D721Med (cell line): Measurements from ENCODE around the gene TASOR2.

Experiments used
- DNase-seq: peaks from one replicate; pipeline ENCODE4 v3.0.0; 2011; ENCODE audit warnings: low spot score; ENCODE audit not compliant: insufficient read length
- FAIRE-seq: peaks from 2 replicates; lab custom pipeline; 2011; peaks lifted over from hg19 to GRCh38; lab: Jason Lieb, UNC
- TF ChIP-seq, protein P1 (sequence below): IDR thresholded peaks from 2 replicates; pipeline ENCODE4 v1.5.1; 2012; ENCODE audit warnings: mild to moderate bottlenecking, control low read depth; ENCODE audit not compliant: insufficient read depth; ENCODE audit errors: missing control alignments

TASOR2 gene

GRCh38 chr10:5641501-5641900, 43.1 kb upstream of the TASOR2 start:
- FAIRE-seq (no peak), DNase-seq (no peak)
- TF ChIP-seq, protein P1, sequence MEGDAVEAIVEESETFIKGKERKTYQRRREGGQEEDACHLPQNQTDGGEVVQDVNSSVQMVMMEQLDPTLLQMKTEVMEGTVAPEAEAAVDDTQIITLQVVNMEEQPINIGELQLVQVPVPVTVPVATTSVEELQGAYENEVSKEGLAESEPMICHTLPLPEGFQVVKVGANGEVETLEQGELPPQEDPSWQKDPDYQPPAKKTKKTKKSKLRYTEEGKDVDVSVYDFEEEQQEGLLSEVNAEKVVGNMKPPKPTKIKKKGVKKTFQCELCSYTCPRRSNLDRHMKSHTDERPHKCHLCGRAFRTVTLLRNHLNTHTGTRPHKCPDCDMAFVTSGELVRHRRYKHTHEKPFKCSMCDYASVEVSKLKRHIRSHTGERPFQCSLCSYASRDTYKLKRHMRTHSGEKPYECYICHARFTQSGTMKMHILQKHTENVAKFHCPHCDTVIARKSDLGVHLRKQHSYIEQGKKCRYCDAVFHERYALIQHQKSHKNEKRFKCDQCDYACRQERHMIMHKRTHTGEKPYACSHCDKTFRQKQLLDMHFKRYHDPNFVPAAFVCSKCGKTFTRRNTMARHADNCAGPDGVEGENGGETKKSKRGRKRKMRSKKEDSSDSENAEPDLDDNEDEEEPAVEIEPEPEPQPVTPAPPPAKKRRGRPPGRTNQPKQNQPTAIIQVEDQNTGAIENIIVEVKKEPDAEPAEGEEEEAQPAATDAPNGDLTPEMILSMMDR: no peak

- FAIRE-seq: no peak
- no peak for DNase-seq
- TF ChIP-seq, protein P1: no peak
These were observed 41.1 kb upstream of the TASOR2 start for GRCh38 chr10:5643346-5644067.

GRCh38 chr10:5644930-5645329, 39.7 kb upstream of the TASOR2 start:
- TF ChIP-seq, protein P1: no peak
- DNase-seq: no peak
- peak; percentile 44 for FAIRE-seq

GRCh38 chr10:5645375-5645774, 39.3 kb upstream of the TASOR2 start:
- TF ChIP-seq, protein P1: no peak
- FAIRE-seq (no peak), DNase-seq (no peak)

DNA sequence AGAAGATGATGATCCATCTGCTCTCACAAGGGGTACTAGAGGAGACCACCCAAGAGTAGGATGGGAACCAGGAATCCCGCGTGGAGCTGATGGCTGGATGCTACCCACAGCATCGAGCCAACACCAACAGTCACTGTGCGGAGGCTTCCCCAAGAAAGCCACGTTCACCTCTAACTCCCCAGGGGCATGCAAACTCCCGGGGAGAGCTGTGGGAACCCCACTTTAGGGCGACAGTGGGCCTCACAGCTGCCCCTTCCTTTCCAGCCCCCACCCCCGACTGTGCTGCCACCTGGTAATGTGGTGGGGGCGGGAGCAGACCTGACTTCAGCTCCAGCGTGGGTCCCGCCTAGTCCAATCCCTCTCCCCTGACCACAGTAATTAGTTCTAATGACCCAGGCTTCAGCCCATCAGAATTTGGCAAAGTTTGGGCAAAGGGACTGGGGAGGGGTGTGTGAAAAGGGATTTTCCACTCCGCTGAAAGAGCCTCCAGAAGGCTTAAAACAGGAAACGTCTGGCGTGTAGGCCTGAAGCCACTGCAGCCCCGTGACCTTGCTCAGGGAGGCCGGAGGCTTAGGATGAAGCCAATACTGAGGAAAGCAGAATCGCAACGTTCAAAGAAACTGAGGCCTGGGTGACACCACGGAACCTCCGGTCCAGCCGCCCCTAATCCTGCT, 38.6 kb upstream of the TASOR2 start:
- TF ChIP-seq, protein P1: no peak
- DNase-seq (no peak), FAIRE-seq (no peak)

- no peak for DNase-seq
- no peak for FAIRE-seq
- TF ChIP-seq, protein P1: no peak
These were observed 37.0 kb upstream of the TASOR2 start for GRCh38 chr10:5647507-5648240.
